AG04450 (cell line): ENCODE results near the gene MXRA8. TPM values are rescaled to one million over a fixed set of nuclear protein-coding genes. Genes with fewer than 3 reads are reported as not detected.
"Not testable (repeated sequence)": the region's sequence is repeated elsewhere in the genome, so short reads cannot be mapped to it uniquely, and the experiment has no call there.

Experiments
- CTCF ChIA-PET: fragments of 300-600, 350-600 bp; formaldehyde crosslinking; extraction: SDS; loops from one replicate; lab custom pipeline; 2022; ENCODE audit warnings: antibody characterized with exemption, inconsistent platforms; lab: Charles Lee
- POLR2A ChIA-PET: fragments of 350-600 bp; formaldehyde crosslinking; extraction: SDS; loops from one replicate; lab custom pipeline; 2021; ENCODE audit warnings: antibody characterized with exemption, inconsistent platforms; lab: Yijun Ruan, JAX
- DNase-seq: peaks from one replicate; pipeline ENCODE4 v3.0.0-alpha.2; 2011; ENCODE audit warnings: low read depth, low spot score
- H3K27ac ChIP-seq: one replicate; pipeline ENCODE4 v1.5.1; 2012; ENCODE audit warnings: low read depth, low read length, control low read depth
- H3K27me3 ChIP-seq: one replicate; pipeline ENCODE4 v1.6.0; 2012; ENCODE audit warnings: low read length; ENCODE audit not compliant: control insufficient read depth, insufficient read depth
- H3K4me3 ChIP-seq: 2 replicates; pipeline ENCODE4 v1.5.1; 2011; ENCODE audit warnings: mild to moderate bottlenecking, low read depth, low read length, control low read depth
- H3K9me3 ChIP-seq: 2 replicates; pipeline ENCODE4 v1.5.1; 2012; ENCODE audit warnings: low read length; ENCODE audit not compliant: control insufficient read depth, insufficient read depth
- polyA plus RNA-seq: library from polyadenylated mRNA; depleted of rRNA; stranded (reverse); fragments of >200 nt; gene quantifications from 2 replicates; pipeline ENCODE4 v1.2.3, GENCODE V29; 2011
- TF ChIP-seq, protein P1 (sequence below): IDR thresholded peaks from 2 replicates; pipeline ENCODE4 v1.5.1; 2011; ENCODE audit warnings: low read depth, low read length, control low read depth, inconsistent platforms

MXRA8 gene
- polyA plus RNA-seq, 1 experiment, result 186 TPM

DNA sequence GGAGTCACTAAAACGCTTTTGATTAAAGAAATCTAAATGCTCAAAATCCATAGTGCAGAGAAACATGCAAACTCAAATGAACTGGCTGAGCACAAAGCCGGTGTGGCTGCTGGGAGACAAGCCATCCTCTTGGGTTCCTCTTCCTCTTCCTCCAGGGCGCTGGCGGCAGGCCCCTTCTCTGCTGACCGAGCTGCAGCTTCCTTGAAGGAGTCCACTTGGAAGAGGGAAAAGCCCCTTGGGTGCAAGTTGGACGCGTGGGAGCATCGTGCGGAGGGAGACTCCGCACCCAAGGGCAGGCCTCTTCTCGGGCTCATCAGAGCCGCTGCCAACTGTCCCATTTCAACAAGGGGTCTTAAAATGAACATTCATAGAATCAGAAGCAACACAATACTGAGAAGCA, 32.9 kb upstream of the MXRA8 start:
- POLR2A ChIA-PET, result no interaction called here
- no peak for DNase-seq
- CTCF ChIA-PET, result interaction anchor here (1.0 to 1.2 kb wide), 2 partner anchors 19 to 20 kb away, joined by 3 read pairs; no protein-coding TSS in a partner anchor
- TF ChIP-seq, protein P1, sequence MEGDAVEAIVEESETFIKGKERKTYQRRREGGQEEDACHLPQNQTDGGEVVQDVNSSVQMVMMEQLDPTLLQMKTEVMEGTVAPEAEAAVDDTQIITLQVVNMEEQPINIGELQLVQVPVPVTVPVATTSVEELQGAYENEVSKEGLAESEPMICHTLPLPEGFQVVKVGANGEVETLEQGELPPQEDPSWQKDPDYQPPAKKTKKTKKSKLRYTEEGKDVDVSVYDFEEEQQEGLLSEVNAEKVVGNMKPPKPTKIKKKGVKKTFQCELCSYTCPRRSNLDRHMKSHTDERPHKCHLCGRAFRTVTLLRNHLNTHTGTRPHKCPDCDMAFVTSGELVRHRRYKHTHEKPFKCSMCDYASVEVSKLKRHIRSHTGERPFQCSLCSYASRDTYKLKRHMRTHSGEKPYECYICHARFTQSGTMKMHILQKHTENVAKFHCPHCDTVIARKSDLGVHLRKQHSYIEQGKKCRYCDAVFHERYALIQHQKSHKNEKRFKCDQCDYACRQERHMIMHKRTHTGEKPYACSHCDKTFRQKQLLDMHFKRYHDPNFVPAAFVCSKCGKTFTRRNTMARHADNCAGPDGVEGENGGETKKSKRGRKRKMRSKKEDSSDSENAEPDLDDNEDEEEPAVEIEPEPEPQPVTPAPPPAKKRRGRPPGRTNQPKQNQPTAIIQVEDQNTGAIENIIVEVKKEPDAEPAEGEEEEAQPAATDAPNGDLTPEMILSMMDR, result no peak
- Histone ChIP-seq H3K9me3 (no peaks in the 10 kb centered on the region; the same call in 1 of the 2 replicates), H3K27me3 (no peaks in the 10 kb centered on the region), H3K4me3 (no peak overlapping the region), H3K27ac (no peak overlapping the region)

- Histone ChIP-seq H3K4me3 (no peak overlapping the region), H3K27me3 (no peaks in the 10 kb centered on the region), H3K27ac (no peak overlapping the region), H3K9me3 (no peaks in the 10 kb centered on the region; the same call in 1 of the 2 replicates)
- ChIA-PET POLR2A (no interaction called here), CTCF (interaction anchor here (1.1 kb wide), 1 partner anchor 18 kb away, joined by 3 read pairs; no protein-coding TSS in a partner anchor)
- DNase-seq, result no peak
- TF ChIP-seq, protein P1, result no peak
These were observed 32.3 kb upstream of the MXRA8 start for GRCh38 chr1:1390675-1391074.

DNA sequence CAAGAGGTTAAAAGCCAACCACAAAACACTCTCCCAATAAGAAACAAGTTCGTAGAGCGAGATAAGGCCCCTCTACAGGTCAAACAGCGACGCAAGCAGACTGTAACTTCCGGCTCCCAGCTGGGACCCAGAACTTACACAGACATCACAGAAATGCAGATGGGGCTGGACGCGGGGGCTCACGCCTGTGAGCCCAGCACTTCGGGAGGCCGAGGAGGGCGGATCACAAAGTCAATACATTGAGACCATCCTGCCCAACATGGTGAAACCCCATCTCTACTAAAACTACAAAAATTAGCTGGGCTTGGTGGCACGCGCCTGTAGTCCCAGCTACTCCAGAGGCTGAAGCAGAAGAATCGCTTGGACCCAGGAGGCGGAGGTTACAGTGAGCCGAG, 29.7 kb upstream of the MXRA8 start:
- no peak for DNase-seq
- no peaks in the 10 kb centered on the region for H3K27me3 ChIP-seq
- TF ChIP-seq, protein P1, result no peak
- no peaks in the 10 kb centered on the region; the same call in 1 of the 2 replicates for H3K9me3 ChIP-seq
- no peak overlapping the region for H3K4me3 ChIP-seq
- ChIA-PET POLR2A (interaction anchor here (0.9 to 1.8 kb wide), 2 partner anchors 11 to 13 kb away, joined by 3 to 8 read pairs; partner anchors contain the start of genes AURKAIP1 and CCNL2), CTCF (interaction anchor here (0.6 to 1.5 kb wide), 2 partner anchors 11 to 291 kb away, joined by 3 to 6 read pairs; partner anchors contain the start of gene CCNL2)
- H3K27ac ChIP-seq, result no peak overlapping the region

DNA sequence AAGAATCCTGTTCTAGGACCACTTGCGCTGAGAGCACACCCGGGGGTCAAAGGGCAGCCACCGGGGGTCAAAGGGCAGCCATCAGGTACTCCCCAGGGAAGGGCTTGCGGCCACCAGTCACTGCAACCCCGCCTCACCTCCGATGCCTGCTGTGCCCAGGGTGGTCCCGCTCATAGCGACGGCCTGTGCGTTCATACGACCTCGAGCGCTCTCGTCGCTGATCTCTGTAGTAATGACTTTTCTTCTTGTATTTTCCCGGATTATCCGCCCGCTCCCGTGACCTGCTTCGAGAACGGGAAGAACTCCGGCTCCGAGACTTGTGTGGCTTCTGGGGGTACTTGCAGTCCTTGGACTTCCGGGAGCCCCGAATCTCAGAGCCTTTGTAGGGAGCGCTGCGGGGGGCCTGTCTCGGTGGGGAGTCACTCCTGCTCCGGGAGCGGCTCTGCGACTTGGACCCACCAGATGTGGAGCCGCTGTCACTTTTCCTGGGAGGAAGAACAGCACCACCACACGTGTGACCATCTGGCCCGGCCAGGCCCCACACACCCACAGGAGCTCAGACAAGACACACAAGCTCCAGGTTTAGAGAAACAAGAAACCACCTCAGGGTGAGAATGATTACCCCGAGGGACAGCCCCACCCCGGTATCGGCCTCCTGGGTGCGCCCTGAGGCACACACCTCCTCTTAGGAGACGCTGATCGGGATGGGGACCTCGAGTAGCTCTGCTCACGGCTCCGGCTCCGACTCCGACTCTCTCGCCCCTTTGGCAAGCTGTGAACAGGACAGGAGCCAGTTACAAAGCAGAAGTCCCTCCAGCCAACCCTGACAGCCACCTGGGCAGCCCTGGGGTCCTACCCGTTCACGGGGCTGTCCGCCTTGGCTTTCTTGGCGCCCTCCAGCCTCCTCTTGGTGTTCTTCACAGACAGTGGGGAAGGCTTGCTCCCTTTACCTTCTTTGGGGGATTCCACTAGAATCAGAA, 29.0 kb upstream of the MXRA8 start:
- CTCF ChIA-PET, result interaction anchor here (1.5 kb wide), 1 partner anchor 12 kb away, joined by 6 read pairs; the partner anchor contains the start of gene CCNL2
- Histone ChIP-seq H3K9me3 (no peaks in the 10 kb centered on the region; the same call in 1 of the 2 replicates), H3K4me3 (no peak overlapping the region), H3K27ac (no peak overlapping the region), H3K27me3 (no peaks in the 10 kb centered on the region)
- POLR2A ChIA-PET, result no interaction called here
- TF ChIP-seq, protein P1, result no peak
- DNase-seq, result no peak

- no peak for DNase-seq
- no peaks in the 10 kb centered on the region for H3K27me3 ChIP-seq
- POLR2A ChIA-PET, result interaction anchor here (1.7 kb wide), 1 partner anchor 11 kb away, joined by 5 read pairs; the partner anchor contains the start of gene AURKAIP1
- H3K9me3 ChIP-seq, result no peaks in the 10 kb centered on the region; the same call in 1 of the 2 replicates
- H3K4me3 ChIP-seq, result no peak overlapping the region
- no peak overlapping the region for H3K27ac ChIP-seq
- CTCF ChIA-PET, result no interaction called here
- TF ChIP-seq, protein P1, result no peak
These were observed 27.6 kb upstream of the MXRA8 start for GRCh38 chr1:1385931-1386330.

DNA sequence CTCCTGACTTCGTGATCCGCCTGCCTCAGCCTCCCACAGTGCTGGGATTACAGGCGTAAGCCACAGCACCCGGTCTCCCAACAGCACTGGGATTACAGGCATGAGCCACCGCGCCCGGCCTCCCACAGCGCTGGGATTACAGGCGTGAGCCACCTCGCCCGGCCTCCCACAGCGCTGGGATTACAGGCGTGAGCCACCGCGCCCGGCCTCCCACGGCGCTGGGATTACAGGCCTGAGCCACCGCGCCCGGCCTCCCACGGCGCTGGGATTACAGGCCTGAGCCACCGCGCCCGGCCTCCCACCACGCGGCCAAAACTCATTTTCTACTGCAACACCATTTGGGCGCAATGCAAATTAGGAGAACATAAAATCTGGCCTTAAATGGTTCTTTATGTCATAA, 27.0 kb upstream of the MXRA8 start:
- H3K4me3 ChIP-seq, H3K9me3 ChIP-seq, H3K27me3 ChIP-seq, H3K27ac ChIP-seq, CTCF ChIA-PET, DNase-seq: not testable (repeated sequence)
- POLR2A ChIA-PET, result interaction anchor here (1.7 kb wide), 1 partner anchor 10 kb away, joined by 5 read pairs; the partner anchor contains the start of gene AURKAIP1
